HT-29 (cell line): ENCODE results near the gene SPAG6. TPM values are rescaled to one million over a fixed set of nuclear protein-coding genes. Genes with fewer than 3 reads are reported as not detected.
"Not testable (repeated sequence)": the region's sequence is repeated elsewhere in the genome, so short reads cannot be mapped to it uniquely, and the experiment has no call there.

Source experiments
- DNase-seq: peaks from one replicate; pipeline ENCODE4 v3.0.0-alpha.2; 2015; ENCODE audit warnings: low spot score
- total RNA-seq: library from RNA; depleted of rRNA; stranded (reverse); fragments of >200 nt; shearing (Covaris generic); gene quantifications from 2 replicates; pipeline ENCODE4 v1.2.3, GENCODE V29; 2014

Gene SPAG6
- total RNA-seq, 1 experiment from 2014 or later = not detected

GRCh38 chr10:22370320-22370719, 25.0 kb downstream of the SPAG6 start:
- no peak for DNase-seq

GRCh38 chr10:22372298-22372697, 27.0 kb downstream of the SPAG6 start:
- DNase-seq = no peak

GRCh38 chr10:22372917-22373316, 27.6 kb downstream of the SPAG6 start:
- DNase-seq = no peak

- DNase-seq = no peak
Observed at GRCh38 chr10:22374489-22375126, 29.3 kb downstream of the SPAG6 start.

- no peak for DNase-seq
Observed at GRCh38 chr10:22379059-22379458, 33.8 kb downstream of the SPAG6 start.

- no peak for DNase-seq
Observed at GRCh38 chr10:22381262-22381661, 36.0 kb downstream of the SPAG6 start.

GRCh38 chr10:22386503-22386902, 41.2 kb downstream of the SPAG6 start:
- no peak for DNase-seq

- no peak for DNase-seq
Observed at GRCh38 chr10:22389856-22390589, 44.7 kb downstream of the SPAG6 start.

- no peak for DNase-seq
Observed at GRCh38 chr10:22391600-22391999, 46.3 kb downstream of the SPAG6 start.

- not testable (repeated sequence) for DNase-seq
Observed at GRCh38 chr10:22396195-22396594, 50.9 kb downstream of the SPAG6 start.

- not testable (repeated sequence) for DNase-seq
Observed at GRCh38 chr10:22406916-22407315, 61.6 kb downstream of the SPAG6 start.

- no peak for DNase-seq
Observed at GRCh38 chr10:22410394-22410793, 65.1 kb downstream of the SPAG6 start.

- no peak for DNase-seq
Observed at GRCh38 chr10:22410846-22411245, 65.5 kb downstream of the SPAG6 start.

GRCh38 chr10:22414146-22414545, 68.8 kb downstream of the SPAG6 start:
- DNase-seq = no peak

GRCh38 chr10:22415072-22415471, 69.8 kb downstream of the SPAG6 start:
- DNase-seq = no peak

- no peak for DNase-seq
Observed at GRCh38 chr10:22417736-22418268, 72.5 kb downstream of the SPAG6 start.

- DNase-seq = peak; percentile 11
Observed at GRCh38 chr10:22420787-22421517, 75.7 kb downstream of the SPAG6 start.

GRCh38 chr10:22426653-22427052, 81.4 kb downstream of the SPAG6 start:
- DNase-seq = no peak

GRCh38 chr10:22427101-22427500, 81.8 kb downstream of the SPAG6 start:
- DNase-seq = no peak

GRCh38 chr10:22427890-22428571, 82.7 kb downstream of the SPAG6 start:
- peak; percentile 64 for DNase-seq

- DNase-seq = no peak
Observed at GRCh38 chr10:22429146-22429545, 83.8 kb downstream of the SPAG6 start.

- no peak for DNase-seq
Observed at GRCh38 chr10:22429981-22430421, 84.7 kb downstream of the SPAG6 start.
